Measurements from ENCODE around the gene AAK1. TPM values are rescaled to one million over a fixed set of nuclear protein-coding genes. Genes with fewer than 3 reads are reported as not detected.
"Not testable (repeated sequence)": the region's sequence is repeated elsewhere in the genome, so short reads cannot be mapped to it uniquely, and the experiment has no call there.

AAK1 gene
- total RNA-seq, 1 experiment from 2014 or later, result 30.6 TPM

- H4K5ac ChIP-seq (ENCODE audit: insufficient read length, low read depth, low read length), result no peak overlapping the region
- no peak overlapping the region for H2BK5ac ChIP-seq (ENCODE audit: insufficient read length, low read length)
- H3K14ac ChIP-seq (ENCODE audit: insufficient read depth, low read length), result no peak overlapping the region
- no peak overlapping the region for H3K18ac ChIP-seq (ENCODE audit: insufficient read length, low read depth, low read length)
- Mint-ChIP-seq H3K27ac (no peak overlapping the region), H3K4me1 (no peaks in the 10 kb centered on the region), H3K4me3 (no peak overlapping the region), H3K27me3 (ENCODE audit: low read depth) (no peaks in the 10 kb centered on the region), H3K9me3 (no peaks in the 10 kb centered on the region), H3K36me3 (ENCODE audit: insufficient read depth in 1 of 3, low read depth in 3 of 3) (peaks cover 5 to 47% (median 39%) of the 10 kb centered on the region in 3 experiments; a peak in 5 of 7 replicates)
- H3K9me3 ChIP-seq (ENCODE audit: control insufficient read depth, low read depth, low read length), result no peaks in the 10 kb centered on the region
- H2BK12ac ChIP-seq (ENCODE audit: insufficient read length, low read depth, low read length), result no peak overlapping the region
- no peak overlapping the region for H3K27ac ChIP-seq (ENCODE audit: insufficient read length, low read depth, low read length)
- H2BK15ac ChIP-seq (ENCODE audit: low read depth, low read length), result no peak overlapping the region
- H2BK120ac ChIP-seq (ENCODE audit: low read depth, low read length, poor library complexity, severe bottlenecking), result no peak overlapping the region
- DNase-seq, result no peak
- no peak overlapping the region for H4K8ac ChIP-seq (replicated peaks; ENCODE audit: insufficient read length, low read depth, low read length)
- no peaks in the 10 kb centered on the region for H3K79me1 ChIP-seq (ENCODE audit: insufficient read depth, low read depth, low read length, poor library complexity, severe bottlenecking)
- no peak overlapping the region for H3K9ac ChIP-seq (ENCODE audit: extremely low read depth, insufficient read length, low read length)
- TF ChIP-seq CTCF (conservative IDR thresholded peaks at IDR 0.05), result no peak
- no peak overlapping the region for H2BK20ac ChIP-seq (ENCODE audit: low read depth, low read length, poor library complexity, severe bottlenecking)
- no peak overlapping the region for H3K4ac ChIP-seq (ENCODE audit: low read depth, low read length)
- no peak overlapping the region for H2AFZ ChIP-seq (ENCODE audit: low read length)
- H3K56ac ChIP-seq (ENCODE audit: insufficient read length, low read depth, low read length), result no peak overlapping the region
- no peak overlapping the region for H3K23ac ChIP-seq (ENCODE audit: insufficient read length, low read depth, low read length)
- H3K4me2 ChIP-seq (ENCODE audit: insufficient read depth, insufficient read length, low read length), result no peak overlapping the region
- no peaks in the 10 kb centered on the region for H4K20me1 ChIP-seq (ENCODE audit: control insufficient read depth, insufficient read depth, insufficient read length)
- H2AK5ac ChIP-seq (ENCODE audit: insufficient read length, low read length), result no peak overlapping the region
- H3K23me2 ChIP-seq (ENCODE audit: insufficient read length, low read depth, low read length, poor library complexity, severe bottlenecking), result no peaks in the 10 kb centered on the region
- H3K4me1 ChIP-seq (ENCODE audit: insufficient read depth, low read length), result no peaks in the 10 kb centered on the region
- H3K27me3 ChIP-seq (ENCODE audit: insufficient read depth, low read length), result no peaks in the 10 kb centered on the region
- no peak overlapping the region for H3T11ph ChIP-seq (ENCODE audit: low read length)
- no peaks in the 10 kb centered on the region for H3K79me2 ChIP-seq (ENCODE audit: insufficient read depth, low read length)
- no peak overlapping the region for H4K91ac ChIP-seq (ENCODE audit: insufficient read length, low read depth, low read length)
Observed at GRCh38 chr2:69422198-69422597, 221.3 kb downstream of the AAK1 start.

GRCh38 chr2:69419111-69419510 lies 224.4 kb downstream of the AAK1 start:
- not testable (repeated sequence) for H2AK5ac ChIP-seq (ENCODE audit: insufficient read length, low read length); H3K4me2 ChIP-seq (ENCODE audit: insufficient read depth, insufficient read length, low read length); H2BK5ac ChIP-seq (ENCODE audit: insufficient read length, low read length); H3K27me3 ChIP-seq (ENCODE audit: insufficient read depth, low read length); H2BK120ac ChIP-seq (ENCODE audit: low read depth, low read length, poor library complexity, severe bottlenecking); H3K4me1 Mint-ChIP-seq; H3K56ac ChIP-seq (ENCODE audit: insufficient read length, low read depth, low read length); H4K8ac ChIP-seq (replicated peaks; ENCODE audit: insufficient read length, low read depth, low read length); H3K4ac ChIP-seq (ENCODE audit: low read depth, low read length); DNase-seq; H3K4me3 Mint-ChIP-seq; H3K23me2 ChIP-seq (ENCODE audit: insufficient read length, low read depth, low read length, poor library complexity, severe bottlenecking); H3K27ac ChIP-seq (ENCODE audit: insufficient read length, low read depth, low read length); H3K27ac Mint-ChIP-seq; H3K9ac ChIP-seq (ENCODE audit: extremely low read depth, insufficient read length, low read length); H3K18ac ChIP-seq (ENCODE audit: insufficient read length, low read depth, low read length); H3K14ac ChIP-seq (ENCODE audit: insufficient read depth, low read length); H3T11ph ChIP-seq (ENCODE audit: low read length); H2BK15ac ChIP-seq (ENCODE audit: low read depth, low read length); H3K79me2 ChIP-seq (ENCODE audit: insufficient read depth, low read length); H3K23ac ChIP-seq (ENCODE audit: insufficient read length, low read depth, low read length); H3K4me1 ChIP-seq (ENCODE audit: insufficient read depth, low read length); H4K5ac ChIP-seq (ENCODE audit: insufficient read length, low read depth, low read length); H3K9me3 Mint-ChIP-seq; H2AFZ ChIP-seq (ENCODE audit: low read length); H4K20me1 ChIP-seq (ENCODE audit: control insufficient read depth, insufficient read depth, insufficient read length); H3K79me1 ChIP-seq (ENCODE audit: insufficient read depth, low read depth, low read length, poor library complexity, severe bottlenecking); H3K27me3 Mint-ChIP-seq (ENCODE audit: low read depth); H3K9me3 ChIP-seq (ENCODE audit: control insufficient read depth, low read depth, low read length); H2BK20ac ChIP-seq (ENCODE audit: low read depth, low read length, poor library complexity, severe bottlenecking); H2BK12ac ChIP-seq (ENCODE audit: insufficient read length, low read depth, low read length); H4K91ac ChIP-seq (ENCODE audit: insufficient read length, low read depth, low read length)
- no CpG with 5 or more reads among the region's 7 CpGs for WGBS (ENCODE audit: extremely low coverage, insufficient read length, low lambda C conversion rate)
- H3K36me3 Mint-ChIP-seq (ENCODE audit: insufficient read depth in 1 of 3, low read depth in 3 of 3), result peaks cover 5 to 55% (median 44%) of the 10 kb centered on the region in 3 experiments; a peak in 5 of 7 replicates
